T follicular helper cell (primary cell): ENCODE data around the gene HERC3.

Experiments
- DNase-seq: peaks from one replicate; pipeline ENCODE4 v3.0.0-alpha.2; 2020; ENCODE audit warnings: low read depth

HERC3 gene

DNA sequence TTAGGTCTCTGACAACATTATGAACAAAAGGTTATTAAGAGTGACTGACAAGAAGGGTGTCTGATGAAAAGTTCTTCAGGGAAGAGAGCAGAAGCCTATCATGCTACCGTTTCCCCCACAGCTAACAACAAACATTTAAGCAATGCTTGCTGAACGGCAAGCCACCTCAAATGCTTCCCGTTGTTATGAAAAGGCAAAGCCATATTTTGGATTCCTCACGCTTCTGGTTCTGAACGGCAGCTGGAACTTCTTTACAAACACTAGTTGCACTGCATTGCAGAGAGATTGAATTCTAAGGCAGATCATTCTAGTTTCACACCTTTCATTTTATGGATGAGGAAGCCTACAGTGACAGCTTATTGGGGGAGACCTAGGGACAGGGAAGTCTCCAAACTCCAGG, 153.9 kb downstream of the HERC3 start:
- DNase-seq, result no peak

DNA sequence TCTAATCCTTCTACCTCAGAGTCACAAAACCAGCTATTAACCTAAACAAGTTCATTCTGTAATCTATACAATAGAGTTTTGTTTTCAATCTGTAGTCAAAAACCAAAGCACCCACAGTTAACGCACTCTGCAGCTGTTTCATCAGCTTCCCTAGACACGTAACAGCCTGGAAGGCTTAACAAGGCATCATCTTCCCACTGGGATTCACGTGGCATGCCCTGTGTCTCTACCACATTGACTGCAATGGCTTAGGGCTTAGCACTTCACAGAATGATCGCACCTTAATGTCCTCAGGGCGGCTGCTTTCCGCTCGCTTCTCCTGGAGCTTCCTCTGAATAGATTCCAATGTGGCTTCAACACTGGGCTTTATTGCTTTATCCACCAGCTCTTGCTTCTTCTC, 155.1 kb downstream of the HERC3 start:
- DNase-seq, result no peak

DNA sequence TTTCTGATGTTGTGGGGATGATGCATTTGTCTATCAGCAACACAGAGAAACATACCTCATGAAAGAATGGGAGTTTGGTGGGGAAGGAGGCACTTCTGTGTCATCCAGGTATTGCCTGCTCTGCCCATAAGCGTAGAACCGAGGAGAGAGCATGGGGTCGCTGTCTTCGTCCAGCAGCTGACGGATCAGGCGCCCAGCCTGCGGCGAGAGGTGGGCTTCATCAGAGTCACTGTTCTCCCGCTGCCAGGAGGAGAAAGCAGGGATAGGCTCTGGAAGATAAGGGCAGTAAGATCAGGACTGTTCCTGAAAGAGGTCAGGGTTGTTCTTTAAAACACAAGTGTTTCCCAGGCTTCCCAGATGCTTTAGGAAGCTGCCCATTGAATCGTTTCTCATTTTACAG, 158.1 kb downstream of the HERC3 start:
- no peak for DNase-seq

DNA sequence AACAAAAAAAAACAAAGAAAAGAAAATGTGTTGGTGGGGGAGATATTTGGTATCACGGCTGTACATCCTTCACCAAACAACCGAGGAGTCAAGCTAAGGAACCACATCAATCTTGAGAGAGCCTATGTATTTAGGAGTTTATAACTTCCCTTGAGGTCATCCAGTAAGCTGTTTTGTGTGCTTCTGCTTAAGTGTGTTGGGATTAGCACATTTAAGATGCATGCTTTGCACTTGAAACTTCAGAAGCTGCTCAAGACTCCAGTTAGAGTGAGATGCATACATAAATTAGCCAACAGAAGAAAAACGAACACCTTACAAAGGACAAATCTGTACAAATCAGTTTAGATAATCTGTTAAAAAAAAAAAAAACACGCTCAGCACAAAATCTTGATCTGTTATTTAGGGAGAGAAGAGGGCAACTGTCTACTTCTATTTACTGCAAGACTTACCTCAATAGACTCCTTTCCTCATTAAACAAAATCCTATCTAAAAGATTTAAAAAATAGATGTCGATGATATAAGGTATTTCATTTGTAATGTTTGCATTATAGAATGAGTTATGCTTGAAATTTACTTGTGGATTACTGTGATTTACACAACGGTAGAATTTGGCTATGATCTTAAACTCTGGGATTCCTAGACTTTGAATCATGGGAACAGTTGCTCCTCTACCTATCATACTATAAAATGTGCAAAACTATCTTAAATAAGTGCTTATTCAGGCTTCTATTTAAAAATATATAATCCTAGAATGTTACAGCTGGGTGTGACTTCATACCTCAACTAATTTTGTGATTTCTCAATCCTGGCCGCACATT, 159.2 kb downstream of the HERC3 start:
- DNase-seq, result no peak

- no peak for DNase-seq
Observed at GRCh38 chr4:88752076-88752463, 159.8 kb downstream of the HERC3 start.

DNA sequence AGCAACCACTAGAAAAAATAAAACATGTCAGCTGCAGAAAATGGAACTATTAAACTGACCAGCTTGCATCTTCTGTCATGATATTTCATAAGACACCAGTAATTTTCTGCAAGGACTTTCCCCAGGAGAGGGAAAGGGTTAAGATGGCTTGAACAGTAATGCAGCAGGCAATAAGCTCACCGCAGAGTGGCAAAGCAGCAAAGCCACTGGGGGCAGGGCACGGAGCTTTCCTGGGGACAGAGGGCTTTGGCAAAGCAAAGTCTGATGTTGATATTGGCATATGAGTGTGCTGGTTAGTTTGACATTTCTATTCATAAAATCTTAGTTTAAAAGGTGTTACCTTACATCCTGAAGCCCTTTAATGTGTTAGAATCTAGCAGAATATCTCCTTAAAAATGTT, 160.5 kb downstream of the HERC3 start:
- DNase-seq, result no peak

DNA sequence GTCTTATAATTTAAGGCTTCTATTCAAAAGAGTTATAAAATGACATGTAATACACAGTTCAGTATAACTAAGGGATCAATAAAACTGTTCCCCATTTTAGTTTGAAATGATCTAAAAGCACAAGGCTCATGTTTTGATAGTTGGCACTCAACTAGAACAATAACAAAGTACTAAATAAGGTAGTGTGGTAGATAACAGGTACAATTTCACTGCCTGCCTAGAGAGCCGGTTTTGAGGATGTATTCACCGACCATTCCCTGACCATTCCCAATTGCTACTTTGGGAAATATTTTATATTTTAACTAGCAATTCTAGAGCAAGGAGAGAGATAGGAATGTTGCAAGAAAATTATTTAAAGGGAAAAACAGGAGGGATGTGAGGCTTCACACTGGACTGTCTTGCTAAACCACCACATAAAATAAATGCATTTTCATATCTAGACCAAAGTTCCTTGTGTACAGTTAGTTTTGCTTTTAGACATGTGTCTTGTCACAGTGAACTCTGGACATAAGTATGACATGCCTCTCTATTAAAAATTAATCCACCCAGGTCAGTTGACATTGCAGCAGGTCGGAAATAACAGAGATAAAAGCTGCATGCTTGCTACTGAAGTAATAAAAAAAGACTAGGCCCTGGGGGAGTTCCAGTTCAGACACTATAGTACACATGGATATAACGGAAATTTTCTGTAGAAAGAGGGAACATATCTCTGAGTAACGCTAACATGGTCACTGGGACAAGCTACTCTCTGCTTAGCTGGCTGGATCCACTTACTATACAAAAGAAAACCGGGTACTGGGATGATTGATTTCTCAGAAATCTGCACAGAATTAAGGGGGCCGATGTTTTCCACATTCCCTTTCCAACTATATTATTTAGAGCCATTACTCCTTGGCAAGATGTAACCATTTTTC, 161.6 kb downstream of the HERC3 start:
- DNase-seq, result no peak

DNA sequence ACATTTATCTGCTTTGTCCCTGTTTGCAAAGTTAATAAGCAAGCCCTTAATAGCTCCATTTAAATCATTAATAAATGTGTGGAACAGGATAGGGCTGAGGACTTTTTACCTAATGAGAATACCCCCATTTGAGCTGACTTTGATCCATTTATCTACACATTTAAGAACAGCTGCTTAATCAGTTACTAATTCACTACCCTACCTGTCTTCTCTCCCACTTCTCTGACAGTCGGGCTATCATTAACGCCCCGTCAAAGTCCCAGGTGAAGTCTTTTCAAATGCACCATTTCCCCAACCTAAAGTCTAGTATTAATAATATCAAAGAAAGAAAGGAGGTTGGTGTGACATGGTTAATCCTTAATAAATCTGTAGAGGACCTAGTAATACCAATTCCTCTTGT, 162.5 kb downstream of the HERC3 start:
- no peak for DNase-seq

- no peak for DNase-seq
Observed at GRCh38 chr4:88755454-88755853, 163.2 kb downstream of the HERC3 start.

DNA sequence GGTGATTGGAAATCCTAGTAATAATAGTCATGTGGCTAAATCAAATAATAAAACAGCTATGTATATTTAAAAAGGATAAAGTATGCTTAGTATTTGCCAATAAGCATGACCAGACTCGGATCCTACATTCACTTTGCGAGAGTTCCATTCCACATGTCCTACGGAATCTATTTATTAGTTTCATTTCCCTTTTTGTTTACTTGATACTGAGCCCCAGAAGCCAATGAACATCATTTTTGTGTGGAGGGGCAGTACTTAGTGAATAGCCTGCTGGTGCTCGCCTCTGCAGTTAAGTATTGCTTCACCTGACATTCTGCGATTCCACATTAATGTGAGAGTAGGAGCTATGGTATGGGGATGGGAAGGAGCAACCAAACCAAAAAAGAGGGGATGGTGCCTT, 163.9 kb downstream of the HERC3 start:
- no peak for DNase-seq

DNA sequence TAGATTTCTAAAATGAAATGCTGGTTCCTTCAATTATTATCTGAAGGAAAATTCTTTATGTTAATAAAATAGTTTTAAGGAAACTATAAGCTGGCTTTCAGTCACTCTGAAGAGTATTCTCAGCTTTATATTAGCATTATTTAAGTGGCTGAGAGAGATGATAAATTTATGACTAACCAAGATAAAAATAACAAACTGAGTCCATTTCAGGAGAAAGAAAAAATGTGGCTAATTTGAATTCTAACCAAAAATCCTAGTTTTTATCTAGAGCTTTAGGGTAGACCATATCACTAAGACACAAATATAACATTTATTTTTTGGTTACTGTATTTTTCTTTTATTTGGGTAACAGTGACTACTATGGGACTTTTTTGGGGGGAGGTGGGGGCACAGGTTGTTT, 164.8 kb downstream of the HERC3 start:
- no peak for DNase-seq

- DNase-seq, result no peak
Observed at GRCh38 chr4:88757776-88758175, 165.5 kb downstream of the HERC3 start.
